HL-60/S4 (cell line): ENCODE measurements around the gene EDAR.

Source experiments
- in situ Hi-C: fragments of 300-500 bp; cut with MboI; formaldehyde crosslinking; loops from 2 replicates; pipeline ENCODE4 v1.14.3; 2022; ENCODE audit warnings: low sequenced_read_pairs

The EDAR gene

DNA sequence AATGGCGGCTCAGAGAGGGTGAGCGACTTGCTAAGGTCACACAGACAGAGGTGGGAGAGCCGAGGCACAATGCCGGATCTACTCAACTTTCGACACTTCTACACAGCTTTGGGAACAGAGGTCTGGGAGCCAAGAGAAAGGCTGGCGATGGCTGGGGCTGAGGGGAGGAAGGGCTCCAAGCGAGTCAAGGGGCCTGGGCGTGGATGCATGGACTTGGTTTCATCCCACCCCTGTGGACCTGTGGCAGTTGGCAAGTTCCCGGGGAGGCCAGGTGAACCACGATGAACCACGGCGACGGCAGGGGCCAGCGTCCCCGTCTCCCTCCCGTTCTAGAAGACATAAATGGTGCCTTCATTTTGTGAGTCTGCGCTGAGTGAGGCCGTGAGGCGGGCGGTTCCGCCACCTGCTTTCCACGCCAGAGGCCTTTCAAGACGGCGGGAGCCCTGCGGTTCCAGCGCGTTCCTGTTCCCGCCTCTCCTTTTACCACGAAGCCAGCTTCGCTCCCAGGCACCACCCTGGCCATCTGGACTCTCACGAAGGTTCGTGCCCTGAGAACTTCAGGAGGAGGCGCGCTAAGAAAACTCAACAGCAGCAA, 46.7 kb downstream of the EDAR start:
- in situ Hi-C loops: no loop called here

DNA sequence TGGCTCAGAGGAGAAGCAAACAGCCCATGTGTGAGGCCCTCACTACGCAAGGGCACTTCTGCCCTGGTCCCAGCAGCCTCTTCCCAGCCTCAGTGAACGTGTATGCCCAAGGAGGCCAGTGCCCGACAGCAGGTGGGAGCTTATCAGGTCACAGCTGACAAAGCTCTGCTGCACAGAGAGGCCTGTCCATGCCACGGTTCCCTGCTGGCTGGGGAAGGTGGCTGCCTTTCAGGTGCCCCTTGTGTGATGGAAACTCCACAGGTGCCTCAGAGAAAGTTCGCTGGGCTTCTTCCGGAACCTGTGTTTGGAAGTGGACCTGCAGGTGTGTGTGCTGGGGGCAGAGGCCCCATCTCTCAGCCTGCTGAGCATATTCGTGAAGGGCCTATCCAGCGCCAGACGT, 47.3 kb downstream of the EDAR start:
- in situ Hi-C loops: no loop called here

DNA sequence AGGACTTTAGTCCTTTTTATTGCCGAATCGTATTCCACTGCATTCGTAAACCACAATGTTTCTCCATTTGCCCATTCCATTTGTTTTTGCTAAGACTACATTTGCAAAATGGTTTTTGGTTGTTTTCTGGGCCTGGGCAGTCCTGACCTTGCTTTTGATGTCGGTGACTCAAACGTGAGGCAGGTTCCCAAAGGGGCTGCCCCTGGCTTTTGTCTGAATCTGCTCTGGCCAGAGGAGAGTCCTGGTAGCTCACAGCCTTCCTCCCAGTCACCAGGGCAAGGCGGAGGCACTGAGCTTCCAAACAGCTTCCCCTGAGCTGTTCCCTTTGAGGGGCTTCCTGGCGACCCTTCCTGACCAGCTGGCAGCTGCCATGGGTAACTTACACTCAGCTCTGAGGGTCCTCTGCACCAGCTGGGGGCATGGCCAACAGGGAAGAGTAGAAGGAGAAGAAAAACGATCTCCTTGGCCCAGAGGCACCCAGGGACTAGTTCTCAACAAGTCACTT, 47.8 kb downstream of the EDAR start:
- in situ Hi-C loops: no loop called here

DNA sequence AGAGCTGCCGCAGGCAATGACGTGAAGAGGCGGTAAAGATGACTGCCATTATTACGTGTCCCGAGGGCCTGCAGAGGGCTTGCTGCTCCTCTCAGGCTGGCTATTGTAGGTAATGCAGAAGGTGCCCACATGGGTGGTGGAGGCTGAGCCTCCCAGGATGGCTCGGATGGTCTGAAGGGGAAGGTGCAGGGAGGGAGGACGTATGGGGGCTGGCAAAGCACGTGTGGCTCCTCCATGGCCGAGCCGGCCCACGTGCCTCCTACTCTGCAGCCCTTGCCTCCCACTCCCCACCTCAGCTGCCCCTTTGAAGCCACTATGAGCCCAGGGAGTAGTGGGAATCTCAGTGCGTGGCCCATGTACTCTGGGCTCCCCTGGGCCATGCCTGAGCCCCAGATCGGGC, 48.9 kb downstream of the EDAR start:
- in situ Hi-C loops: no loop called here

DNA sequence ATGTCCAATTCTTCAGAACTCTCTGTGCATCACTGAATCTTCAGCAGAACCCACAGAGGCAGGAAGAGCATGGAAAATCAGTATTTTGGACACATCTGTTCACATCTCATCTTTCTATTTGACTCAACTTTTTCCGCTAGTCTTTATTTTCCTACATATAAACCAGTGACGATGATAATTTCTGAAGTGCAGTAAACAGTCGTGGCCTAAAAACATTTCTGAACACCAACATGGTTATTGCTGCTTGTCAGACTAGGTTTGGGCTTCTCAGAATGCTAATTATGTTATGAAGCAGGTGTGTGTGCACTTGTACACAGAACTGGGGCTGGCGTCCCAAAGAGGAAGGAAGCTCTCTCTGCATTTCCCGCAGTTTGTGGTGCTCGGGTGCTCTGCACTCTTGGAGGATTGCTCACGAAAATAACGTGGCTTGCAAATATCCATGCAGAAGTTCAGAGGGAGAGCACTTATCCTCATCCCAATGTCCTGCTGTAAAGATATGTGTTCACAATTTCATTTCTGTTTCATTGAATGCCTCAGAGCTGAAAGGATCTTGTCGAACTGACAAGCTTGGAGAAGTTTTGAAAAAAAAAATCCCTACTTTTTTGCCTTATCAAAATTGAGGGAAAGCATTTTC, 50.8 kb downstream of the EDAR start:
- in situ Hi-C loops: no loop called here

DNA sequence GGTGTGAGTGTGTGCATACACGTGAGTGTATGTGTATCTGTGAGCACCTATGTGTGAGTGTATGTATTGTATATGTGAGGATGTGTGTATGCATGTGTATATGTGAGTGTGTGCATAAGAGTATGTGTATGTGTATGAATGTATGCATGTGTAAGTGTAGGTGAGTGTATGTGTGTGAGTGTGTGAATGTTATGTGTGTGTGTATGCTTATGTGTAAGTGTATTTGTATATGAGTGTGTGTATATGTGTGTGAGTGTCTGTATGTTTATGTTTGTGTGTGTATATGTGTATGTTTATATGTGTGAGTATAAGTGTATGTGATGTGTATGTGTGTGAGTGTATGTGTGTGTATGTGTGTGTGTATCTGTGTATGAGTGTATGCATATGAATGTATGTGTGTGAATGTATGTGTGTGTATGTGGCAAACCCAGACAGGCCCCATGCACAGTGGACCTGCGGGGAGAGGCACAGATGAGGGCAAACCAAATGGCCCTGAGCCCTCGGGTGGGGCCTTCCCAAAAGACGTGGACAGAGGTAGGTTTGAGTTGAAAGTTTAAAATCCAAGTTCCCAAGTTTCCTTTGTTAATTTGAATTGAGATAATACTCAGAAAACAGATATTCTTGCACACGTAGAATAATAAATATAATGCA, 51.5 kb downstream of the EDAR start:
- in situ Hi-C loops: no loop called here

DNA sequence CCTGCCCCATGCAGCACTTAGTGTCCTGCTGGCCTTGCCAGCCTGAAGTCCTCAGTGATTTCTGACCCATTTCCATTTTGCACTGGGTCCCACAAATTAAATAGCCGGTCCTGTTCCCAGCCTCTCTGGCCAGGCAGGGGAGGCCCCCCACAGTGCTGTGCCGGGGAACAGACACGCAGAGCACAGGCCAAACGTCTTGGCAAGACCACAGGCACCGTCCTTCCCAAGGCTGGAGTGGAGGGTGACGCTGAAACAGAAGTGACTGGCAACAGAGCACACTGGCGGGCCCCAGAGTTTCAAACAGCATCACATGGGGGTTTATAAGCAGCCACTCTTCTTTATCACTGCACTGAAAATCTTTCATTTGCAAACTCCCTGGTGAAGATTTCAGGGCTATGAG, 52.2 kb downstream of the EDAR start:
- in situ Hi-C loops: no loop called here

DNA sequence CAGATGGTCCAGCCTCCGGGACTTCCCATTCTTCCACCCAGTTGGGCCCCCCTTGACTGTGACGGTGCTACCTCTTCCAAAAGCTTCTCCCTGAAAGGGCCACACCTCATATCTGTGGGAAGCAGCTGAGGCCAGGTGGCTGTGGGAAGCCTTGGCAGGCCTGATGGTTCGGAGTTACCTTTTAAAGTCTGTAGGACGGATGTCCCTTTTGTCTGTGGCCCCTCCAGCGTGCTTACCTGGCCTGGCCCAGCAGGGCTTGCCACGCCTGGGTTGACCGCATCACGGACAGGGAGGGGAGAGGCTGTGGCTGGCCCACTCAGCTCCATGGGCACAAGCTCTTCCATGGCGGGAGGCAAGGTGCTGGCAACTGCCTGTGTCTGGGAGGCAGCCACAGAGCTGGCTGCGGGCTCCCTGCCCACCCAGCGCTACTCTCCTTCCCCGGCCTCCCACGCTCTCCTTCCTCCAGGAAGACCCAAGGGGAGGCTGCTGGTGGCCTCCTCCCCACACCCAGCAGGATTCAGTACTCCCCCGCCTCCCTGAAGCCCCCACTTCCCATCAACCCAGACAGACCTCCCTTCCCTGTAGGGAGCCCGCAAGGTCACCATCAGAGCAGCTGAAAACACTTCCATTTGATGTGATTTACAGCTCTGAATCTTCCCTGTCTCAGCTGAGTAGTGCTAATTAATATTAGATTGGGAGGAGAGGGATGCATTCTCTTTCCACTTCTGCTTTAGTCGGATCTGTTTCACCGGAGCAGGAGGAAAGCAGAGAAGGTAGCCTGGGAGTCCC, 52.8 kb downstream of the EDAR start:
- in situ Hi-C loops: no loop called here

DNA sequence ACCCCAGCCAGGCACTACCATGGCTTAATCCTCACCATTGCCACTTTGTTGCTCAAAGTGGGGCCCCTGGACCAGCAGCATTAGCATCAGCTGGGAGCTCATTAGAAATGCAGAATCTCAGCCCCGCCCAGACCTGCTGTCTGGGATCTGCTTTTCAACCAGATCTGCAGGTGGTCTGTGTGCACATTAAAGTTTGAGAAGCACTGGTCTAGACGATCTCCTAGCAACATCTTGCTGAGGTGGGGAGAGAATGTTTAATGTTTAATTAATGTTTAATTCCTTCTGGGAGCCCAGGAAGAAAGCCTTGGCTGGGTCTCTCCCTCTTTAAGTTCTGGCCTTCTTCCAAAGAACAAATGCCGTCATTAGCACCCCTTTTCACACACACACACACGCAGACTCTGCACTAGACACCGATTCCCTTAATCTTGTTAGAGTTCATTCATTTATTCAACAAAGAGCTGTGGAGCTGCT, 53.7 kb downstream of the EDAR start:
- in situ Hi-C loops: no loop called here

DNA sequence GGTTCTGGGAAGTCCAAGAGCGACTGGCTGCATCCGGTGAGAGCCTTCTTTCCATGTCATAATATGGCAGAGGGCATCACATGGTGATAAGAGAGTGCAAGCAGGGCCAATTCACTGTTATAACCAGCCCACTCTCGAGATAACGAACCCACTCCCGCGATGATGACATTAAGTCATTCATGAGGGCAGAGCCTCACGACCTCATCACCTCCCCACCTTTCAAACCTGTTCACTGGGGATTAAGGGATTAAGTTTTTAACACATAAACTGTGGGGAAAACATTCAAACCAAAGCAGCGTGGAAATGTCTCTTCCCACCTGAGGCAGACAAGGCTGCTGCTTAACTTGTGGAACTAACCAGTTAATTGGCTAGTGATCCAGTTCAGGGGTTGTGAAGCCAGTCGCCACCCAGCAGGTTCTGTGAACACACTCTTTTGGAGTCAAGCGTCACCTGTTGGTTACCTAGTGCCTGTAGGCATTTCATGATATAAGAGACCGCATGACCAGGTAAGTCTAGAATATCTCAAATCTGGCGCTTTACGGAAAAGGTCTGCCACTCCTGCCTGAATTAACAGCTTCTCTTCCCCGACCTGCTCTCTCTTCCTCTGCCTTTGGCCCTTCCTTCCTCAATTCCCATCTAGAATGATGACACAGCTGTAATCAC, 54.3 kb downstream of the EDAR start:
- in situ Hi-C loops: no loop called here

DNA sequence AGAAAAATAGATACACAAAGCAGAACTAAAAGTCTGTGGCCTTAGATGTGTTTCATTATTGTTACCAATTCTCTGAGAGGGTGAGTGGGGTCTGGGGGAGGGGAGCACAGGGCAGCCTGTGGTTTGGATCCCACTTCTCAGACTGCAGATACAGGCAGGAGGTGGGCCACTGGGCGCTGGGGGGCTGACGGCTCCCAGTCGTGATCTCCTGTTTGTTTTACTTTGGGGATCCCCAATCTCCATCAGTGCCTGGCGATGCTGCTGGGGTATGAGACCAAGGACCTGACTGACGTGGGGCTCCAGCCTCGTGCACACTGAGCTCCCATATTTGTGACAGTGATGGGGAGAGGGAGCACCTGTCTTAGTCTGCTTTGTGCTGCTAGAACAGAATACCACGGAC, 54.9 kb downstream of the EDAR start:
- in situ Hi-C loops: no loop called here

DNA sequence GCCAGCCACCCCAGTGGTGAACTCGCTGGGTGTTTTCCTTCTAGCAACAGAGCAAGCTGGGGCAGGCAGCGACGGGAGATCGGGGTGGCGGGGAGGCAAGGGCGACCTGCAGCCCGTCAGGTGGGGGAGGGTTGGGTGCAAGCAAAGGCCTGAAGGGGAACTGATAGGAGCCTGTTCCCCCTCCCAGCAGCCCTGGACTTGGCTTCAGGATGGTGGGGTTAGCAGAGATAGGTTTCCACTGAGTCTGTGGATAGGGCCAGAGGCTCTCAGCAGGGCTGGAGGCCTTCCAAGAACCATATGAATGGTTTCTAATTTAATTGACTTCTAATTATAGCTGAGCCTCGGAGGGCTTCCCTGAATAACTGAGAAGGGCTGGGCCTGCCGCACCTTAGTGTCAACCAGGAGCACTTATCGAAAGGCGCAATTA, 55.3 kb downstream of the EDAR start:
- in situ Hi-C loops: no loop called here

DNA sequence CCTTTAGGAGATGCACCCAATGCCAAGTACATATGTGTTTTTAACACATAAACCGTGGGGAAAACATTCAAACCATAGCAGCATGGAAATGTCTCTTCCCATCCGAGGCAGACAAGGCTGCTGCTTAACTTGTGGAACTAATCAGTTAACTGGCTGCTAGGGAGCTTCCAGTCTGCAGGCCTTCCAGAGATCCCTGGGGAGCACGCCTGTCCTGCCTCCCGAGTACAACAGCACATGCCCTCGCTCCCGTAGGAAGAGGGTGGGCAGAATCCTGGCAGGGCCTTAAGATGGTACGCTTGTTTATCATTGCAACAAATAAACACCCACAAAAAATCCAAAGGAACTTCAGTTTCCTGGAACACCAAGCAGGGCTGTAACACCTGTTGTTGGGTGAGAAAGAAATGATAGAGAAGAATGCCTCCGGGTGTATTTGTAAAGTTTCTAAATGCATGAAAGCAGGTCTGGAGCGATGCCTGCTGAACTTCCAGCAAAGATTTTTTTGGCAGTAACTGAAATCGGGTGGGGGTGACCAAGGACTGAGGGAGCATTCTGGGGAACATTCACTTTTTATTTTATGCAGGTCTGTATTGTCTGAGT, 56.2 kb downstream of the EDAR start:
- in situ Hi-C loops: no loop called here

DNA sequence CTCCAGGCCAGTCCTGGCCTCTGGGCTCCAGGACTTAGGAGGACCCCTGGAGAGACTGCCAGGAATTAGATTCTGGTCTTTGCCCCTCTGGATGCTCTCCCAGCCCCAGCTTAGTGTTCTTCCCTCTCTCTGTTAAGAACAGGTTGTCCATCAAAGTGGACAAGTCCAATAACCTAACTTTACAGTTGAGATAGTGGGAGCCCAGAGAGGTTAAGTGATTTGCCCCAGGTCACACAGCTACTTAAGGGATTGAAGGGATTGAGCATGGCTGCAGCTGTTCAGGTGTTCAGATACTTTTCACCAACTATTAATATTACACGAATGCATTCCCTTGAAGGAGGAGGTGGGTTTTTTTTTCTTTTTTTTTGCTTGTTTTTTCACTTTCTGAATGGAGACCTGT, 57.6 kb downstream of the EDAR start:
- in situ Hi-C loops: no loop called here

DNA sequence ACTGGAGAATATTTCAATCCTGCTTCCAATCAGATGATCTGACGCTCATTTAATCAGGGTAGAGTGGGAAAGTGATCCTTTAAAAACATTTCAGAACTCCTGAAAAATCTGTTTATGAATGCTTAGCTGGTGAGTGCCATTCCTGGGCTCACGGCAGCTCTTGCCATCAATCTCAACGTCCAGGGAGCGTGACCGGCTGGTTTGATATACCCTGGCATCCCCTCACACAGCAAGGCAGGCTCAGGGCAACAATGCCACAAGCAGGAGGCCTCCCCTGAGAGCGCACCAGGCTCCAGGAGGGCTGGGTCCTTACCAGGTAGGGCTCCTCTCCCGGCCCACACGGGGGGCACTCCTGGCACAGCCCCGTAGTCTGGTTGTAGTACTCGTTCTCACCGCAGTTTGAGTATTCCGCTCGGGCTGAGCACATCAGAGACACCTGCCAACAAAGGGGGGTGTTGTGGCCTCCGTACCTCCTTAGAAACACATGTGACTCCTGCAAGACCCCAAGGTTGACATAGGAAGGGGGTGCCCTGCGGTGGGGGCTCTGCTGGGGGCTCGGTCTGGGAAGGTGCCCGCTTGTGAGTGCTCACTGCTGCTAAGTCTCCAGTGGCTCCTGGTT, 59.1 kb downstream of the EDAR start:
- in situ Hi-C loops: no loop called here

DNA sequence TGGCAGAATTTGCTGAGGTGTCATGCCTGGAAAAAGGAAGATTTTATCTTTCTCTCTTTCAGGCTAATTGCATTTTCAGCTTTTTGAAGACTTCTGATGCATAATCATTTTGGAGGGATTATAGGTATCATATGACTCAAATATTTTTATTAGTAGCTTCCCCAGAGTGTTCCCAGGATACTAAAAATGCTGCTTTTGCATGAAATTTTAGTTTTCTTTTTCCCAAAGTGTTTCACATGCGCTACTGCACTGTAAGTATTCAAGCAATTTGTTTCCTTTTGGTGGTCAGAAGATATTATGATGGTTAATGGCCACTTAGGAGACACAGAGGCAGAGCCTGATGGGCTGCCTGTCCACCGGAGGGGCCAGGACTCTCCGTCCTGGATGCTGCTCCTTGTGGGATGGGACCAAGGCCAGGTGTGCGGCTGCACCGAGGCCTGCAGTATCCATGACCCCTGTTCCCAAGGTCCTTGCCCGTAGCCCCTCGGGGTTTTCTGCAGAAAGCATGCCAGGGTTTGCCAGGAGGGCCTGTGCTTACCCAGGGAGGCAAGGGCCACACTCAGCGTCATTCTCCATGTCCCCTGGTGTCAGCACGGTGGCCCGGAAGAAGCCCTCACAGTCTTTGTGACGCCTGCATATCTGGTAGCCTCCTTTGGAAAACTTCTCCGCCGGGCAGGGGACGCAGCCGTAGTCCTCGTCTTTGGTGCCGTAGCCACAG, 60.2 kb downstream of the EDAR start:
- in situ Hi-C loops: no loop called here

DNA sequence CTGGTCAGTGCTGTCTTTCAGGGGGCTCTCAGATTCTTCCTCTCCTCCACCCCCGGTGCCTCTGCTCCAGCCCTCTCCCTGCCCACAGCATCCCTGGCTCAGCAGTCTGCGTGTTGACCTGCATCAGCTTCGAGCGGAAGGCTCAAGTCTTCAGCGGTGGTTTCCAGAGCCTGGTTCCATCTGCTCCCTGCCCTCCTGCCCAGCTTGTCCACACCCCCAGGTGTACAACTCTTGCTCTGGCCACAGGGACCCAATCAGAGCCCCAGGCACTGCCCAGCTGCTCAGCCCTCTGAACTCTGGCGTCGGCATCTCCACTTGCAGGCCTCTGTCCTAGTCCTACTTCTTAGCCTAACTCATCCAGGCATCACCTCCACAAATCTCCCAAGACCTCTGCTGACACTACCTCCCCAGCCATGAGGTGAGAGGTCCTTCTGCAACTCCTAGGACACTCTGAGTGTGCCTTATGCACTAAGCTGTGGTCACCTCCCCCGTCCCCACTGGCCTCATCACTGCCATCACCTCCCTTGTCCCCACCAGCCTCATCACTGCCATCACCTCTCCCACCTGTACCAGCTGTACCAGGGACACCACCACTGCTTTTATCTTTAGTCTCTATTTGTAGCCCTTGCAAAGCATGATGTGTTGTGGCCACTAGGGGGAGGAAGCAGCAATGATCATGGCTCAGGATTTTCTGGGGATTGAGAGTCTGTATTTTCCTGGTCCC, 60.9 kb downstream of the EDAR start:
- in situ Hi-C loops: no loop called here

DNA sequence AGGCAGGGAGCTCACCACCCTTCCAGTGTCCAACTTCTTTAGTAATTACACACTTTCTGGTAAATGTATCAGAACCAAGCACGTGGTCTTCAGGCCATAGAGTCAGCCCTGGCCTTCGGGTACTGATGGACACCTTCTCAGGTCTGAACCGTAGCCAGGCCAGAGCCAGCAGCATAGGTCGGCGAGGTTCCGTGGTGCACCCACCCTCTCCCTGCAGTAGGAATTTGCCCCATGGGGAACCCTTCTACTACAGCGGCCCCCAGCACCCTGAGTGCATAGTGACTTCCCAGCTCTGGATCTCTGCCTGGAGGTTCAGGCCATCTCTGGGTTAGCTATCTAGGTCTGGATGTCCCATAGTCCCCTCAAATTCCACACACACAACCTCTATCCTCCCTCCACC, 61.6 kb downstream of the EDAR start:
- in situ Hi-C loops: no loop called here
